ENCODE measurements around the gene ENOX1.

ENOX1 gene

GRCh38 chr13:43373400-43373799 is 413.4 kb downstream of the ENOX1 start:
- CTCF ChIA-PET, result no interaction called here
- Histone ChIP-seq H3K4me3 (ENCODE audit: low read depth, low read length) (no peak overlapping the region), H3K27ac (ENCODE audit: extremely low read depth, low read depth, low read length) (no peak overlapping the region), H3K9me3 (ENCODE audit: control insufficient read depth, insufficient read depth, low read depth, low read length) (no peaks in the 10 kb centered on the region), H3K4me1 (ENCODE audit: control insufficient read depth, insufficient read depth, low read length) (no peaks in the 10 kb centered on the region), H3K36me3 (ENCODE audit: control insufficient read depth in 2 of 2, insufficient read depth in 1 of 2, low read length in 2 of 2) (no peaks in the 10 kb centered on the region)
- POLR2A ChIA-PET, result no interaction called here
- TF ChIP-seq PBX3 (CRISPR knock-in tag; IDR thresholded peaks at IDR 0.05) (no peak), GLIS1 (tag by site-specific recombination; IDR thresholded peaks at IDR 0.05) (no peak)

DNA sequence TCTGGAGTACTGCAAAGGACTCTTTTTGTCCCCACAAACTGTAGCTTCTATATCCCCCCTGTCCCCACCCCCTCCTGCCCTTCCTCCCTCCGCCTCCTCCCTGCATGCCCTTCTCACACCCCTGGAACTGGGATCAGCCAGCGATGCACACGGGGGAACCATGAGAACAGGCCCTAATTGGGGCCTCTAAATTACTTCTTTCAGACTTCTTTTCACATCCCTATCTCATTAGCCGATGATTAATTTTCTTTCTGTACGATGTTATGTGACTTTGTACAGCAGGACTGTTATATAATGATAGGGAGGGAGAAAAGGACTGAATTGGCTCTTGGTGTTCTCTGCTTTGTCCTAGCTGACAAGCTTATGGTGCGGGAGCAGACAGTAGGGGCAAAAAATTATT is 415.9 kb downstream of the ENOX1 start:
- H3K4me1 ChIP-seq (ENCODE audit: control insufficient read depth, insufficient read depth, low read length), result no peaks in the 10 kb centered on the region
- no peaks in the 10 kb centered on the region for H3K36me3 ChIP-seq (ENCODE audit: control insufficient read depth in 2 of 2, insufficient read depth in 1 of 2, low read length in 2 of 2)
- TF ChIP-seq, protein P1, sequence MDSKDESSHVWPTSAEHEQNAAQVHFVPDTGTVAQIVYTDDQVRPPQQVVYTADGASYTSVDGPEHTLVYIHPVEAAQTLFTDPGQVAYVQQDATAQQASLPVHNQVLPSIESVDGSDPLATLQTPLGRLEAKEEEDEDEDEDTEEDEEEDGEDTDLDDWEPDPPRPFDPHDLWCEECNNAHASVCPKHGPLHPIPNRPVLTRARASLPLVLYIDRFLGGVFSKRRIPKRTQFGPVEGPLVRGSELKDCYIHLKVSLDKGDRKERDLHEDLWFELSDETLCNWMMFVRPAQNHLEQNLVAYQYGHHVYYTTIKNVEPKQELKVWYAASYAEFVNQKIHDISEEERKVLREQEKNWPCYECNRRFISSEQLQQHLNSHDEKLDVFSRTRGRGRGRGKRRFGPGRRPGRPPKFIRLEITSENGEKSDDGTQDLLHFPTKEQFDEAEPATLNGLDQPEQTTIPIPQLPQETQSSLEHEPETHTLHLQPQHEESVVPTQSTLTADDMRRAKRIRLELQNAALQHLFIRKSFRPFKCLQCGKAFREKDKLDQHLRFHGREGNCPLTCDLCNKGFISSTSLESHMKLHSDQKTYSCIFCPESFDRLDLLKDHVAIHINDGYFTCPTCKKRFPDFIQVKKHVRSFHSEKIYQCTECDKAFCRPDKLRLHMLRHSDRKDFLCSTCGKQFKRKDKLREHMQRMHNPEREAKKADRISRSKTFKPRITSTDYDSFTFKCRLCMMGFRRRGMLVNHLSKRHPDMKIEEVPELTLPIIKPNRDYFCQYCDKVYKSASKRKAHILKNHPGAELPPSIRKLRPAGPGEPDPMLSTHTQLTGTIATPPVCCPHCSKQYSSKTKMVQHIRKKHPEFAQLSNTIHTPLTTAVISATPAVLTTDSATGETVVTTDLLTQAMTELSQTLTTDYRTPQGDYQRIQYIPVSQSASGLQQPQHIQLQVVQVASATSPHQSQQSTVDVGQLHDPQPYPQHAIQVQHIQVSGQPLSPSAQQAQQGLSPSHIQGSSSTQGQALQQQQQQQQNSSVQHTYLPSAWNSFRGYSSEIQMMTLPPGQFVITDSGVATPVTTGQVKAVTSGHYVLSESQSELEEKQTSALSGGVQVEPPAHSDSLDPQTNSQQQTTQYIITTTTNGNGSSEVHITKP (tag by site-specific recombination; IDR thresholded peaks at IDR 0.05), result no peak
- TF ChIP-seq ZNF391 (tag by site-specific recombination; IDR thresholded peaks at IDR 0.05; ENCODE audit: borderline replicate concordance, low read depth), result no peak
- H3K27ac ChIP-seq (ENCODE audit: extremely low read depth, low read depth, low read length), result no peak overlapping the region
- CTCF ChIA-PET, result no interaction called here
- H3K9me3 ChIP-seq (ENCODE audit: control insufficient read depth, insufficient read depth, low read depth, low read length), result no peaks in the 10 kb centered on the region
- no peak overlapping the region for H3K4me3 ChIP-seq (ENCODE audit: low read depth, low read length)
- POLR2A ChIA-PET, result no interaction called here

DNA sequence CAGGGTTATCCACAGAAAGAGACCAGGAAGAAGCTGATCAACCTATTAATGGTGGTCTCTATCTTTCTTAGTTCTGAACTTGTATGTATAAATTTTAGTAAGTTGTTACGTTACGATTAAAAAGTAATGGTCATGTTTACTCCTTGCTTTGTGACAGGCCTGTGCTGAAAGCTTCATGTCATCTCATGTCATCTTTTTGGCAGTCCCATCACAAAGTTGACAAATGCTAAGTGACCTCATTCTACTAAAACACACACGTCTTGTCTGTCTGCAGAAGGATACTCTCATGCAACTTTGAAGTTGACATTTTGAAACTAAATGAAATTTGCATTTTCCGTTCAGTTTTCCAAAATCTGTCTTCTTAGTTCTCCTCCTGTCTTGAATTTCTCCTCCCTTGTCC is 417.5 kb downstream of the ENOX1 start:
- no peak for TF ChIP-seq KLF16 (tag by site-specific recombination; IDR thresholded peaks at IDR 0.05)
- no peak for TF ChIP-seq ZNF26 (tag by site-specific recombination; IDR thresholded peaks at IDR 0.05)
- no peak for TF ChIP-seq ZSCAN30 (tag by site-specific recombination; IDR thresholded peaks at IDR 0.05)
- TF ChIP-seq, protein P2, sequence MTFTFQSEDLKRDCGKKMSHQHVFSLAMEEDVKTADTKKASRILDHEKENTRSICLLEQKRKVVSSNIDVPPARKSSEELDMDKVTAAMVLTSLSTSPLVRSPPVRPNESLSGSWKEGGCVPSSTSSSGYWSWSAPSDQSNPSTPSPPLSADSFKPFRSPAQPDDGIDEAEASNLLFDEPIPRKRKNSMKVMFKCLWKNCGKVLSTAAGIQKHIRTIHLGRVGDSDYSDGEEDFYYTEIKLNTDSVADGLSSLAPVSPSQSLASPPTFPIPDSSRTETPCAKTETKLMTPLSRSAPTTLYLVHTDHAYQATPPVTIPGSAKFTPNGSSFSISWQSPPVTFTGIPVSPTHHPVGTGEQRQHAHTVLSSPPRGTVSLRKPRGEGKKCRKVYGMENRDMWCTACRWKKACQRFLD (tag by site-specific recombination; IDR thresholded peaks at IDR 0.05), result no peak
- TF ChIP-seq, protein P3, sequence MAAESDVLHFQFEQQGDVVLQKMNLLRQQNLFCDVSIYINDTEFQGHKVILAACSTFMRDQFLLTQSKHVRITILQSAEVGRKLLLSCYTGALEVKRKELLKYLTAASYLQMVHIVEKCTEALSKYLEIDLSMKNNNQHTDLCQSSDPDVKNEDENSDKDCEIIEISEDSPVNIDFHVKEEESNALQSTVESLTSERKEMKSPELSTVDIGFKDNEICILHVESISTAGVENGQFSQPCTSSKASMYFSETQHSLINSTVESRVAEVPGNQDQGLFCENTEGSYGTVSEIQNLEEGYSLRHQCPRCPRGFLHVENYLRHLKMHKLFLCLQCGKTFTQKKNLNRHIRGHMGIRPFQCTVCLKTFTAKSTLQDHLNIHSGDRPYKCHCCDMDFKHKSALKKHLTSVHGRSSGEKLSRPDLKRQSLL (tag by site-specific recombination; IDR thresholded peaks at IDR 0.05), result no peak
- no peak for TF ChIP-seq ZNF133 (tag by site-specific recombination; IDR thresholded peaks at IDR 0.05)
- no peak for TF ChIP-seq FEZF1 (tag by site-specific recombination; IDR thresholded peaks at IDR 0.05)
- no peak for TF ChIP-seq ZNF626 (tag by site-specific recombination; IDR thresholded peaks at IDR 0.05)
- ChIA-PET CTCF (no interaction called here), POLR2A (no interaction called here)
- Histone ChIP-seq H3K36me3 (ENCODE audit: control insufficient read depth in 2 of 2, insufficient read depth in 1 of 2, low read length in 2 of 2) (no peaks in the 10 kb centered on the region), H3K4me3 (ENCODE audit: low read depth, low read length) (no peak overlapping the region), H3K9me3 (ENCODE audit: control insufficient read depth, insufficient read depth, low read depth, low read length) (no peaks in the 10 kb centered on the region), H3K27ac (ENCODE audit: extremely low read depth, low read depth, low read length) (no peak overlapping the region), H3K4me1 (ENCODE audit: control insufficient read depth, insufficient read depth, low read length) (no peaks in the 10 kb centered on the region)

All from HEK293 (cell line).